Fibroblast of lung (primary cell): ENCODE measurements around the gene KIAA0319L. TPM values are rescaled to one million over a fixed set of nuclear protein-coding genes. Genes with fewer than 3 reads are reported as not detected.

Source experiments
- DNase-seq, 2 donors: peaks; one replicate each; pipeline versions ENCODE4 v3.0.0 to v3.0.0-alpha.2; 2010; ENCODE audit warnings: low read depth in 2 of 2
- H2AFZ ChIP-seq: 2 replicates; pipeline ENCODE4 v1.5.1; 2012; ENCODE audit warnings: low read length, control low read depth, inconsistent platforms
- H3K27ac ChIP-seq: 2 replicates; pipeline ENCODE4 v1.5.1; 2011; ENCODE audit warnings: low read length, control low read depth; ENCODE audit not compliant: insufficient read depth
- H3K27me3 ChIP-seq: 2 replicates; pipeline ENCODE4 v1.5.1; 2011; ENCODE audit warnings: mild to moderate bottlenecking, low read length; ENCODE audit not compliant: control insufficient read depth, insufficient read depth
- H3K36me3 ChIP-seq: 2 replicates; pipeline ENCODE4 v1.5.1; 2011; ENCODE audit warnings: low read length; ENCODE audit not compliant: control insufficient read depth, insufficient read depth
- H3K4me1 ChIP-seq: 2 replicates; pipeline ENCODE4 v1.5.1; 2011; ENCODE audit warnings: low read length; ENCODE audit not compliant: control insufficient read depth, insufficient read depth; ENCODE audit errors: extremely low read depth
- H3K4me2 ChIP-seq: 2 replicates; pipeline ENCODE4 v1.5.1; 2011; ENCODE audit warnings: low read length, control low read depth; ENCODE audit not compliant: insufficient read depth; ENCODE audit errors: extremely low read depth
- H3K4me3 ChIP-seq, 4 experiments: fragments of 200-600 bp in 1 of 4; sonication (generic) in 1 of 4; replicated peaks in 1 of 4; 2 replicates each; pipeline ENCODE4 v1.5.1; 2011 to 2016; ENCODE audit warnings: low read length in 4 of 4, low read depth in 3 of 4, mild to moderate bottlenecking in 3 of 4, control low read depth in 2 of 4, inconsistent platforms in 1 of 4, mixed read lengths in 1 of 4; ENCODE audit not compliant: insufficient read depth in 1 of 4; ENCODE audit errors: control extremely low read depth in 1 of 4
- H3K79me2 ChIP-seq: 2 replicates; pipeline ENCODE4 v1.5.1; 2012; ENCODE audit warnings: mild to moderate bottlenecking, low read length, inconsistent platforms; ENCODE audit not compliant: control insufficient read depth, insufficient read depth
- H3K9ac ChIP-seq: 2 replicates; pipeline ENCODE4 v1.5.1; 2011; ENCODE audit warnings: mild to moderate bottlenecking, low read length, control low read depth; ENCODE audit not compliant: insufficient read depth
- H3K9me3 ChIP-seq: 2 replicates; pipeline ENCODE4 v1.5.1; 2012; ENCODE audit warnings: low read depth, low read length; ENCODE audit not compliant: control insufficient read depth, insufficient read depth
- H4K20me1 ChIP-seq: 2 replicates; pipeline ENCODE4 v1.5.1; 2011; ENCODE audit warnings: low read length; ENCODE audit not compliant: control insufficient read depth, insufficient read depth; ENCODE audit errors: extremely low read depth
- EZH2 ChIP-seq: IDR thresholded peaks from 2 replicates; pipeline ENCODE4 v1.5.1; 2012; ENCODE audit warnings: low read length, control low read depth, mild to moderate bottlenecking; ENCODE audit errors: missing control alignments
- polyA plus RNA-seq, 2 donors: library from polyadenylated mRNA; depleted of rRNA in 1 of 2; stranded (reverse) in 1 of 2; unstranded in 1 of 2; fragments of >200 nt; gene quantifications; 2 replicates each; pipeline ENCODE4 v1.2.1, GENCODE V29; 2011 to 2012; ENCODE audit warnings: missing spikeins in 1 of 2
- total RNA-seq: library from RNA; depleted of rRNA; stranded (reverse); fragments of >200 nt; gene quantifications from 2 replicates; pipeline ENCODE4 v1.2.1, GENCODE V29; 2014
- TF ChIP-seq, protein P1 (sequence below), 2 donors: IDR thresholded peaks in 1 of 2; conservative IDR thresholded peaks in 1 of 2; 1 replicate in 1 of 2; 2 replicates in 1 of 2; pipeline ENCODE4 v1.5.1; 2011 to 2012; ENCODE audit warnings: low read length in 2 of 2, control low read depth in 1 of 2, inconsistent platforms in 1 of 2, low read depth in 1 of 2, mild to moderate bottlenecking in 1 of 2

The KIAA0319L gene
- total and polyA plus RNA-seq, 2 donors (not counting 1 experiment from before 2014, with no cell fraction given) = 65.4 to 66.1 TPM

DNA sequence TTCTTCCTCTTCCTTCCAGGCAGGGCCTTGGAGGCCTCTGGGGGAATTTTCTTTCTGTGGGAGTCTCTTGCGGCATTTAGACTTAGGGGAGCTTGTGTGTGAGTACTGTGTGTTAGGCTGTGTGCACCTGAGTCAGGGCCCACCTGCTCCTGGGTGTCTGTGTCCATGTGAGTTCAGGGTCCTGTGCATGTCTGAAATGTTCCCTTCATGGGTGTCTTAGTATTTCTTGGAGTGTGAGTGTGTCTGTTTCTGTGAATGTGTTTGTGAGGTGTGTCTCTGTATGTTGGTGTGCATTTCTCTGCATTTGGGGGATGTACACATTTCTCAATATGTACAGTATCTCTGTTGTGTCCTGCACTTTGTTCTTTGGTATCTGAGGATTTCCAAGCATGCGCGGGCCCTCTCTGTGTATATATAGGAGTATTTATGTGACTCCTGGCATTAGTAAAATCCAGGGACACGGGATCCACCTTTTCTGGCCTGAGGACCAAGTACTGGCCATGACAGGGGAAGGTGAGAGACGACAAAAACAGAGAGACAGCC lies 18.3 kb upstream of the KIAA0319L start:
- no peak for DNase-seq
- no peak for TF ChIP-seq EZH2
- TF ChIP-seq, protein P1, sequence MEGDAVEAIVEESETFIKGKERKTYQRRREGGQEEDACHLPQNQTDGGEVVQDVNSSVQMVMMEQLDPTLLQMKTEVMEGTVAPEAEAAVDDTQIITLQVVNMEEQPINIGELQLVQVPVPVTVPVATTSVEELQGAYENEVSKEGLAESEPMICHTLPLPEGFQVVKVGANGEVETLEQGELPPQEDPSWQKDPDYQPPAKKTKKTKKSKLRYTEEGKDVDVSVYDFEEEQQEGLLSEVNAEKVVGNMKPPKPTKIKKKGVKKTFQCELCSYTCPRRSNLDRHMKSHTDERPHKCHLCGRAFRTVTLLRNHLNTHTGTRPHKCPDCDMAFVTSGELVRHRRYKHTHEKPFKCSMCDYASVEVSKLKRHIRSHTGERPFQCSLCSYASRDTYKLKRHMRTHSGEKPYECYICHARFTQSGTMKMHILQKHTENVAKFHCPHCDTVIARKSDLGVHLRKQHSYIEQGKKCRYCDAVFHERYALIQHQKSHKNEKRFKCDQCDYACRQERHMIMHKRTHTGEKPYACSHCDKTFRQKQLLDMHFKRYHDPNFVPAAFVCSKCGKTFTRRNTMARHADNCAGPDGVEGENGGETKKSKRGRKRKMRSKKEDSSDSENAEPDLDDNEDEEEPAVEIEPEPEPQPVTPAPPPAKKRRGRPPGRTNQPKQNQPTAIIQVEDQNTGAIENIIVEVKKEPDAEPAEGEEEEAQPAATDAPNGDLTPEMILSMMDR (conservative IDR thresholded peaks at IDR 0.05 in 1 of 2, IDR thresholded peaks at IDR 0.05 in 1 of 2; ENCODE audit: low read depth in 1 of 2, low read length in 2 of 2) = no peak
- Histone ChIP-seq H3K4me3 (no peak overlapping the region), H4K20me1 (no peaks in the 10 kb centered on the region), H3K79me2 (no peaks in the 10 kb centered on the region), H3K4me2 (no peak overlapping the region), H3K9ac (no peak overlapping the region), H2AFZ (no peak overlapping the region), H3K27ac (no peak overlapping the region), H3K36me3 (no peaks in the 10 kb centered on the region), H3K27me3 (peaks cover 13% of the 10 kb centered on the region), H3K9me3 (no peaks in the 10 kb centered on the region), H3K4me1 (no peaks in the 10 kb centered on the region)

DNA sequence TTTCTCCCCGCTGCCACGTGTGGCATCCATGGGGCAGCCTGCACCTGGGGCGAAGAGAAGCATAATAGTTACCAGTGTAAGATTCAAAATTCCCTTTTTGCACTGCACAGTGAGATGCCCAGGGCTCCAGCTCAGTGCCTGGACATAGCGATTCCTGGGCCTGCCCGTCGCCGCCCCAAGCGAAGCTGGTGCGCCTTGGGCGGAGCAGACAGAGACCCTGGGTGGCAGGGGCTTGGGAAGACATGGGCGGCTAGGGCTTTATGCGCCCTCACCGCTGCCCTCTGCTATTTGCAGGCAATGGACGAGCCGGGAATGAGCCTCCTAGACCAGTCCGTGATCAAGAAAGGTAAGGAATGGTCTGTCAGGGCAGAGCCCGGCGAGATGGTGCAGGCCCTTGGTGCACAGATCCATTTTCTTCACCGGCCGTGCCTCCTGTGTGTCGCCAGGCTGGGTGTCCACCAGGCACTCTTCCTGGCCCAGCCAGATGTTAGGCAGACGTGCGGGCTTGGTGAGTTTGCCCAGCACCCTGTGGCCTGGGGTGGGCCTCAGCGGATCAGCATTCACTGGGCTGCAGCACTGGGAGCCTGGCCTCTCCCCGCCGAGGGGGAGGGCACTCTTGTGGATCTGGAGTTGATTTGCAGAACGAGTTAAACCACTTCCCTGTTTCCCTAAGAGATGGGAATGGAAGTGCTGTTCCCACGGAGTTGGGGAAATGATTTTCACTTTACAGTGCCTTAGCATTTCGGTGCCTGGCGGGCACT lies 17.6 kb upstream of the KIAA0319L start:
- Histone ChIP-seq H3K9ac (no peak overlapping the region), H3K79me2 (no peaks in the 10 kb centered on the region), H4K20me1 (no peaks in the 10 kb centered on the region), H3K4me2 (no peak overlapping the region), H3K4me3 (no peak overlapping the region), H3K4me1 (no peaks in the 10 kb centered on the region), H2AFZ (no peak overlapping the region), H3K27ac (no peak overlapping the region), H3K27me3 (peaks cover 13% of the 10 kb centered on the region), H3K36me3 (no peaks in the 10 kb centered on the region), H3K9me3 (no peaks in the 10 kb centered on the region)
- DNase-seq = no peak
- no peak for TF ChIP-seq EZH2
- TF ChIP-seq, protein P1 (conservative IDR thresholded peaks at IDR 0.05 in 1 of 2, IDR thresholded peaks at IDR 0.05 in 1 of 2; ENCODE audit: low read depth in 1 of 2, low read length in 2 of 2) = no peak

DNA sequence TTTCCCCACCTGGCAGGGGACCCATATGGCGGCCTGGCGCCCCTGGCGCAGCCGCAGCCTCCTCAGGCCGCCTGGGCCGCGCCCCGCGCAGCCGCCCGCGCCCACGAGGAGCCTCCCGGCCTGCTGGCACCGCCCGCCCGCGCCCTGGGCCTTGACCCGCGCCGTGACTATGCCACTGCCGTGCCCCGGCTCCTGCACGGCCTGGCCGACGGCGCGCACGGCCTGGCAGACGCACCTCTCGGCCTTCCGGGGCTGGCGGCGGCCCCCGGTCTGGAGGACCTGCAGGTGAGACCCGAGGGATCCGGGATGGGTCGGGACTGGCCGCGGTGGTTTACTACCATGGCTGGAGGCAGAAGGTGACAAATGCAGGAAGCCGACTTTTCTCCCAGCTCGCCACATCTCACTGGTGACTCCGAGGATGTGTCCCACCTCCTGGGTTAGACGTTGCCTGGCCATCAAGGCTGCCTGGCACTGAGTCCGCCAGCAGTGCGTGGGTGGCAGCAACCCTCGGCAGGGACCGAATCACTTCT lies 17.0 kb upstream of the KIAA0319L start:
- no peaks in the 10 kb centered on the region for H4K20me1 ChIP-seq
- no peaks in the 10 kb centered on the region for H3K36me3 ChIP-seq
- H3K4me1 ChIP-seq = no peaks in the 10 kb centered on the region
- TF ChIP-seq, protein P1 (conservative IDR thresholded peaks at IDR 0.05 in 1 of 2, IDR thresholded peaks at IDR 0.05 in 1 of 2; ENCODE audit: low read depth in 1 of 2, low read length in 2 of 2) = no peak
- no peak for TF ChIP-seq EZH2
- H3K9me3 ChIP-seq = no peaks in the 10 kb centered on the region
- H3K79me2 ChIP-seq = no peaks in the 10 kb centered on the region
- no peak overlapping the region for H3K4me2 ChIP-seq
- no peak overlapping the region for H3K9ac ChIP-seq
- H3K4me3 ChIP-seq = no peak overlapping the region
- peaks cover 13% of the 10 kb centered on the region for H3K27me3 ChIP-seq
- H2AFZ ChIP-seq = no peak overlapping the region
- no peak for DNase-seq
- H3K27ac ChIP-seq = no peak overlapping the region
